Globus pallidus (tissue), 1 donor: ENCODE results near the gene ARHGAP10.
A peak's percentile ranks its signal among the peaks of the same experiment; 100 is the strongest.

ENCODE experiments used
- DNase-seq: peaks from one replicate; pipeline ENCODE4 v3.0.0-alpha.2; 2015; ENCODE audit warnings: low spot score

ARHGAP10 gene

DNA sequence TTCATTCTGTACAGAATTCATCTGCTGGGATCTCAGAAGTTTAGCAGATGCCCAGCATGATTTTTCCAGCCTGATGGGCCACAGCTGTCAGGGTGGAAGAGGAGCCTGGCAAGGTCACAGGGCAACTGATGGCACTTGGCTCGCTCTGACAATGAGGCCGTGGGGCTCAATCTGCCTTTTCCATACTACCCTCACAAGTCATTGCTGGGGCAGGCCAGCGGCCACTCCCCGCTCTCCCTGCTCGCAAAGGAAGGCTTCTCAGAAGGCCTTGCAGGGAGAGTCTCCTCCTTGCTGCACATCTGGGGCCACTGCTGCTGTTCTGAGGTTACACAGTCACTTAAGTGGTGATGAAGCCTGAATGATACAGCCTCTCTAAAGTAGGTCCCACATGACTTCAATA lies 361.2 kb downstream of the ARHGAP10 start:
- DNase-seq = no peak

GRCh38 chr4:148094149-148094548 lies 362.3 kb downstream of the ARHGAP10 start:
- no peak for DNase-seq

GRCh38 chr4:148095346-148095923 lies 363.5 kb downstream of the ARHGAP10 start:
- no peak for DNase-seq

DNA sequence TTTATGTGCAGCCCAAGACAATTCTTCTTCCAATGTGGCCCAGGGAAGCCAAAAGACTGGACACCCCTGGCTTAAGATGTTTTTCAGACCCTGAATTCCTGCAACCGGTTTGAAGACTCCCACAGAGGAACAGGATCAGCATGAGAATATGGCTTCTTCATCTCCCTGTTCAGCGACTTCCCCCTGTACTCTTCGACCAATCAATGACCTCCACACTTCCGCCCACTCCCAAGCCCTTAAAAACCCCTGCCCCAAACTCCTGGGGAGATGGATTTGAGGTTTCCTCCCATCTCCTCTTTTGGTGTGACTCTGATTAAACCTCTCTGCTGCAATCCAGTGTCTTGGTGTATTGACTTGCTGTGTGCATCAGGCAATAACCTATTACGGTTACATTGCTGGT lies 365.9 kb downstream of the ARHGAP10 start:
- no peak for DNase-seq

DNA sequence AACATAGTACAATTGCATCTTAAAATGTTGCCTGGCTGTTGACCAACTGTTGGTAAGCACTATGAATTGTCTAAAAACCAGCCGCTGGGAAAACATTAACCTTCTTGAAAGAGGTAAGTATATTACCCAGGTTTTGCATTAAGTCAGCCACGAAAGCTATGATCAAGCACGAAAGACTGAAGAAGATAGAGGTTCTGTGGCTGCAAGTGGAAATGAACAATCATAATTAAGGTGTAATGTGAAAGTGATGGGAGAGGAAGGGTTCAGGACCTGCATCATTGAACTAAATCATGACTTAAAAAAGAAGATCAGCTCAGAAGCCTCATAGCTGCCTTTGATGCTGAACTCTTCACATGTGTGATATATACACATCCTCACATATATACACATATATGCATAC lies 369.3 kb downstream of the ARHGAP10 start:
- DNase-seq = no peak

DNA sequence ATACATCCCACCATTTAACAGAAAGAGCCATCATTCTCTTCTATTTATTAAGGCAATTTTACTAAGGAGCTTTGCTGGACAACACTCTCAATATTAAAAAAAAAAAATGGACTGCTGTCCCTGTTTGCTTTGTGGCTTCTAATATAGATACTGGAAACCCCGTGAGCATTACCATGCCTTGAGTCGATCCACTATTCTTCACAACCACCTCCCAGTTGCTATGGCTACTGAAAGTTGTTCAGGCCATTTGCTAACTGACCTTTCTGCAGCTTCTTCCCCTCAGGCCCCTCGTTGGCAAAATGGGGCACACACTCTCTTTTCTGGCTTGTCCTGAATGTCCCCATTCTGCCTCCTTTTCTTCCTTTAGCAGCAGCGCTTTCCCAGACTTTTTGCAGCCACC lies 369.9 kb downstream of the ARHGAP10 start:
- DNase-seq = no peak

GRCh38 chr4:148103597-148104355 lies 371.9 kb downstream of the ARHGAP10 start:
- no peak for DNase-seq

DNA sequence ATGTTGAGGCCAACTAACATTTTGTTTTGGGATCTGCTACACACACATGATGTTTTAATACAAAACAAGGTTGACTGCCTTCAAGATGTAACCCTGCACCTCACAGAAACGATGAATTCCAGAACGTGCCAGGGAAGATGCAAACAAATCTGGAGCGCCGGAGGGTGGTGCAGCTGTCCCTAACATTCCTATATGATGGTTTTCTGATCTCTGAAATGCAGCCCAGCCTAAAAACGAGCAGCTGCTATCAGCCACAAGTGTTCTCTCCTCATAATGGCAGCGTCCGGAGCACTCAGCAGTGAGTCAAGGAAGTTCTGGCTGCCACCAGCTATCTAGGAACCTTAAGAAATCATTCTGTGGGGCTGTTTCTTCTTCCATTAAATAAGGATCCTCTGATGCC lies 376.9 kb downstream of the ARHGAP10 start:
- DNase-seq = no peak

- DNase-seq = no peak
Measured at GRCh38 chr4:148109216-148109615, 377.3 kb downstream of the ARHGAP10 start.

GRCh38 chr4:148110169-148110568 lies 378.3 kb downstream of the ARHGAP10 start:
- DNase-seq = no peak

DNA sequence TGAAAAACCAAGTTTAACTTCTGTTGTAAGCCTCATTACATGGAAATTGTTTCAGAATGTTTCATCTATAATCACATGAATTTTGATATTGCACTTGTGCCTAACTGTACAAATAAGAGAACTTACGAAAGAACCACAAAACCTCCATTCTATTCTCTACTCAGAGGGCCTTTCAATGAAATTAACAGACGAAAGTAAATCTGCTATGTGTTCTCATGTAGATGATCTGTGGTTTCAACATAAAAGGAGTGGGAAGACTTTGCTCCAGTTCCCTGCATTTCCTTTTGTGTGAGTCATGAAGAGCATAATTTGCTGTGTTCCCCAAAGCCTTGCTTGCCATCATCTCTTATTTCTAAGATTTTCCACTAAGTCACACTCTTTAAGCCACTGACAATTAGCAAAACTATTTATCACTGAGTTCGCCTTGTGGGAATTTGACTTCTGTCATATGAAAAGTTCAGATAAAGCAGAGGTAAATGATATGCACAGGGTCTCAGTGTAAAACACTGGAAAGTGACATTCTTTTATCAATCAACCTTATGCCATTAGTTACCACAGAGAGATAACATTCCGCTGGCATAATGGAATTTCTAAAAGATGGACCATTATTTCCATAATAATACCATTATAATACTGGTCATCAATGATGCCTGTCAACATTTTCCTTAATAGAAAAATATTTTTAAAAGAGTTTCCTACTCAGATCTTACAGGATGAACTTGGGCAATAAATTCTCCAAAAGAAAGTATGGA lies 380.5 kb downstream of the ARHGAP10 start:
- DNase-seq = no peak

DNA sequence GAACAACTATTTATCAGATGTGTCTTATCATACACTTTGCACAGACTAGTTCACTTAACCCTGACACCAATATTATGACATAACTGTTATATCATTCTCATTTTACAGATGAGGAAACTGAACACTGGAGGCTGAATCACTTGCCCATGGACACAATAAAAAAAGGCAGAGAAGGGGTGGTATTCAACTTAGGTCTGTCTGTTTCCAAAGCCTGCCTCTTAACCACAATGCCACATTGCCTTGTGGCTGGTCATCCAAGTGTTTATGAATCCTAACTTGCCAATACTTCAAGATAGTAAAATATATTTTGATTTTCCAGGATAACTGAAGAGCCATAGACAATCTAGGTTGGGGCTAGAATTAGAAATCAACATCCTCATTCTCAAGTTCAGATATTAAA lies 382.5 kb downstream of the ARHGAP10 start:
- no peak for DNase-seq

GRCh38 chr4:148116264-148116663 lies 384.4 kb downstream of the ARHGAP10 start:
- peak; percentile 31 for DNase-seq

DNA sequence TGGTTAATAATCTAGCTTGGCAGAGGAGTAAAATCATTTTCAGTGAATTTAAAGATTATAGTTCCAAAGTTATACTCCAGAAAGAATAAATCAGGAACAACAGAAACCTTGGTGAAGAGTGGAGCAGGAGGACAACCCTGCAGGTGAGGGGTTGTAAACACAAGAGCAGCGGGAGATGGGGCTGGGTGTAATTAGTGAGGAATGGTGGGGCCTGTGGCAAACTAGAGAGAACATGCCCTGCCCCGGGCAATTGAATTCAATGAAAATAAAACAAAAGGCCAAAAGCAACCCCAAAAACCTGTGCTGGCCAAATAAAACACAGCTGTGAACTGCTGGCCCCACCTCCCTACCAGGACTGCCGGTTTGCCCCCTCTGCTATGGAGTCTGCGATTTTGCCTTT lies 385.1 kb downstream of the ARHGAP10 start:
- no peak for DNase-seq

DNA sequence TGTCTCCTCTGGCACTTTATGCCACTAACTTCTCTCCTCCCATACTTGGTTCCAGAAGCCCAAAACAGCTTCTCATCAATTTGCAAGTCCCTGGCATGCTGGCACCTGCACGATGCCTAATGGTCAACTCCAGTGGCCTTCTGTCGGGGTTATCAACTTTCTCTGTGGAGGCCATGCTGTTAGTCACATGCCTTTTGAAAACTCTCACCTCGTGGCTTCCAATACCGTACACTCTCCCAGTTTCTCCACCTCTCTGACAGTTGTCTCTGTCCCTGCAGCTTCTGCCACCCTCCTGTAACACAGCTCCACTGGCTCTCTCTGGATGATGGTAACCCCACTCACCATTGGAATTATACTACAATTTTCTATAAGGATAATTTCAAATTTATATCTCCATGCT lies 386.3 kb downstream of the ARHGAP10 start:
- no peak for DNase-seq

DNA sequence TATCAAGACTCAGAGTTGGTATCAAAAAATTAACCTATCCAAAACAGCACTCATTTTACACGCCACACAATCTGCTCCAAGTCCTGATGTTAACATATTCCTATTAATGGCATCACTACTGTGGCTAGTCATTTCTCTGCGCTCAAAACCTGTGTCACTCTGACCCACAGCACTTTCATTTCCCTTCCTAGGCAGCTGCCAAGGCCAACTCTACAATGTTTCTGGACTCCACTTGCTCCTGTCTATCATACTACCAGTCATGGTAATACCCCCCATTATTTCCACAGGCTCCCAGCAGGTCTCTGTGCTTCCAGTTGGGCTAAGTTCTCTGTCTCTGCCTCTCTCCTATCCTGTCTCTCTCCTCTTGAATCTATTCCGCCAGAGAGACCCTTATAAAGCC lies 386.7 kb downstream of the ARHGAP10 start:
- DNase-seq = no peak

GRCh38 chr4:148120216-148120615 lies 388.3 kb downstream of the ARHGAP10 start:
- DNase-seq = no peak
